ENCODE measurements around the gene VIT. TPM values are rescaled to one million over a fixed set of nuclear protein-coding genes. Genes with fewer than 3 reads are reported as not detected.

The VIT gene
- total RNA-seq, 2 experiments from 2014 or later: not detected

GRCh38 chr2:36727550-36727949 lies 31.0 kb downstream of the VIT start:
- Mint-ChIP-seq H3K27ac (no peak overlapping the region), H3K4me1 (ENCODE audit: low read depth) (no peaks in the 10 kb centered on the region), H3K4me3 (no peak overlapping the region), H3K36me3 (ENCODE audit: low read depth) (no peaks in the 10 kb centered on the region), H3K27me3 (ENCODE audit: low read depth) (no peaks in the 10 kb centered on the region), H3K9me3 (no peaks in the 10 kb centered on the region)
- intact Hi-C loops (cut with micrococcal nuclease): no loop called here
- CTCF ChIA-PET: no interaction called here
- DNase-seq: no peak

- intact Hi-C loops (cut with micrococcal nuclease): no loop called here
Observed at GRCh38 chr2:36729067-36729466, 32.6 kb downstream of the VIT start.

GRCh38 chr2:36731941-36732672 lies 35.6 kb downstream of the VIT start:
- Mint-ChIP-seq H3K4me1 (ENCODE audit: low read depth) (no peaks in the 10 kb centered on the region), H3K4me3 (no peak overlapping the region), H3K9me3 (no peaks in the 10 kb centered on the region), H3K27ac (no peak overlapping the region), H3K36me3 (ENCODE audit: low read depth) (no peaks in the 10 kb centered on the region), H3K27me3 (ENCODE audit: low read depth) (no peaks in the 10 kb centered on the region)
- intact Hi-C loops (cut with micrococcal nuclease): no loop called here
- DNase-seq: no peak
- CTCF ChIA-PET: no interaction called here

More at GRCh38 chr2:36729067-36729466, 32.6 kb downstream of the VIT start:
- CTCF ChIA-PET: no interaction called here
- no peak for DNase-seq
- no peaks in the 10 kb centered on the region for H3K9me3 Mint-ChIP-seq
- no peak overlapping the region for H3K4me3 Mint-ChIP-seq
- H3K36me3 Mint-ChIP-seq (ENCODE audit: low read depth): no peaks in the 10 kb centered on the region
- no peak overlapping the region for H3K27ac Mint-ChIP-seq
- H3K27me3 Mint-ChIP-seq (ENCODE audit: low read depth): no peaks in the 10 kb centered on the region
- H3K4me1 Mint-ChIP-seq (ENCODE audit: low read depth): no peaks in the 10 kb centered on the region

GRCh38 chr2:36732673-36733036 lies 36.1 kb downstream of the VIT start:
- Mint-ChIP-seq H3K27me3 (ENCODE audit: low read depth) (no peaks in the 10 kb centered on the region), H3K36me3 (ENCODE audit: low read depth) (no peaks in the 10 kb centered on the region), H3K4me1 (ENCODE audit: low read depth) (no peaks in the 10 kb centered on the region), H3K27ac (no peak overlapping the region), H3K4me3 (no peak overlapping the region), H3K9me3 (no peaks in the 10 kb centered on the region)
- intact Hi-C loops (cut with micrococcal nuclease): no loop called here
- CTCF ChIA-PET: no interaction called here
- no peak for DNase-seq

GRCh38 chr2:36733215-36733614 lies 36.7 kb downstream of the VIT start:
- Mint-ChIP-seq H3K36me3 (ENCODE audit: low read depth) (no peaks in the 10 kb centered on the region), H3K4me3 (no peak overlapping the region), H3K27me3 (ENCODE audit: low read depth) (no peaks in the 10 kb centered on the region)

GRCh38 chr2:36734304-36734703 lies 37.8 kb downstream of the VIT start:
- intact Hi-C loops (cut with micrococcal nuclease): no loop called here
- Mint-ChIP-seq H3K4me3 (no peak overlapping the region), H3K27ac (no peak overlapping the region), H3K27me3 (ENCODE audit: low read depth) (peaks cover 4% of the 10 kb centered on the region), H3K4me1 (ENCODE audit: low read depth) (no peaks in the 10 kb centered on the region), H3K36me3 (ENCODE audit: low read depth) (no peaks in the 10 kb centered on the region), H3K9me3 (no peaks in the 10 kb centered on the region)
- DNase-seq: no peak
- CTCF ChIA-PET: no interaction called here

More at GRCh38 chr2:36733215-36733614, 36.7 kb downstream of the VIT start:
- H3K4me1 Mint-ChIP-seq (ENCODE audit: low read depth): no peaks in the 10 kb centered on the region
- no peak for DNase-seq
- intact Hi-C loops (cut with micrococcal nuclease): no loop called here
- H3K9me3 Mint-ChIP-seq: no peaks in the 10 kb centered on the region
- CTCF ChIA-PET: no interaction called here
- no peak overlapping the region for H3K27ac Mint-ChIP-seq

- H3K27me3 Mint-ChIP-seq (ENCODE audit: low read depth): peaks cover 22% of the 10 kb centered on the region
- CTCF ChIA-PET: no interaction called here
- intact Hi-C loops (cut with micrococcal nuclease): no loop called here
- no peaks in the 10 kb centered on the region for H3K9me3 Mint-ChIP-seq
- no peak overlapping the region for H3K4me3 Mint-ChIP-seq
- no peaks in the 10 kb centered on the region for H3K36me3 Mint-ChIP-seq (ENCODE audit: low read depth)
- peaks cover 12% of the 10 kb centered on the region for H3K4me1 Mint-ChIP-seq (ENCODE audit: low read depth)
- H3K27ac Mint-ChIP-seq: no peak overlapping the region
- no peak for DNase-seq
Observed at GRCh38 chr2:36737131-36737750, 40.7 kb downstream of the VIT start.

- no peak overlapping the region for H3K4me3 Mint-ChIP-seq
- no peak overlapping the region for H3K27ac Mint-ChIP-seq
- H3K27me3 Mint-ChIP-seq (ENCODE audit: low read depth): peaks cover 39% of the 10 kb centered on the region
- CTCF ChIA-PET: no interaction called here
- no peaks in the 10 kb centered on the region for H3K36me3 Mint-ChIP-seq (ENCODE audit: low read depth)
- peaks cover 3% of the 10 kb centered on the region for H3K9me3 Mint-ChIP-seq
- no peak for DNase-seq
- intact Hi-C loops (cut with micrococcal nuclease): no loop called here
- peaks cover 12% of the 10 kb centered on the region for H3K4me1 Mint-ChIP-seq (ENCODE audit: low read depth)
Observed at GRCh38 chr2:36740061-36740460, 43.6 kb downstream of the VIT start.

- no peak overlapping the region for H3K27ac Mint-ChIP-seq
- H3K9me3 Mint-ChIP-seq: peaks cover 3% of the 10 kb centered on the region
- H3K36me3 Mint-ChIP-seq (ENCODE audit: low read depth): no peaks in the 10 kb centered on the region
- CTCF ChIA-PET: interaction anchor here (0.5 kb wide), 1 partner anchor 251 kb away, joined by 3 read pairs; no protein-coding TSS in a partner anchor
- peaks cover 39% of the 10 kb centered on the region for H3K27me3 Mint-ChIP-seq (ENCODE audit: low read depth)
- H3K4me1 Mint-ChIP-seq (ENCODE audit: low read depth): peaks cover 12% of the 10 kb centered on the region
- no peak overlapping the region for H3K4me3 Mint-ChIP-seq
- intact Hi-C loops (cut with micrococcal nuclease): no loop called here
- DNase-seq: no peak
Observed at GRCh38 chr2:36741188-36741837, 44.8 kb downstream of the VIT start.

- H3K27me3 Mint-ChIP-seq (ENCODE audit: low read depth): peaks cover 52% of the 10 kb centered on the region
- no peak overlapping the region for H3K4me3 Mint-ChIP-seq
- H3K27ac Mint-ChIP-seq: no peak overlapping the region
- intact Hi-C loops (cut with micrococcal nuclease): no loop called here
- H3K4me1 Mint-ChIP-seq (ENCODE audit: low read depth): peaks cover 12% of the 10 kb centered on the region
- no peak for DNase-seq
- no peaks in the 10 kb centered on the region for H3K36me3 Mint-ChIP-seq (ENCODE audit: low read depth)
- H3K9me3 Mint-ChIP-seq: peaks cover 3% of the 10 kb centered on the region
- CTCF ChIA-PET: no interaction called here
Observed at GRCh38 chr2:36743954-36744353, 47.4 kb downstream of the VIT start.

GRCh38 chr2:36748166-36748565 lies 51.7 kb downstream of the VIT start:
- Mint-ChIP-seq H3K4me3 (no peak overlapping the region), H3K4me1 (ENCODE audit: low read depth) (no peaks in the 10 kb centered on the region), H3K9me3 (peaks cover 3% of the 10 kb centered on the region), H3K27ac (no peak overlapping the region), H3K36me3 (ENCODE audit: low read depth) (no peaks in the 10 kb centered on the region), H3K27me3 (ENCODE audit: low read depth) (peaks cover 46% of the 10 kb centered on the region)
- intact Hi-C loops (cut with micrococcal nuclease): no loop called here
- CTCF ChIA-PET: no interaction called here
- DNase-seq: no peak

GRCh38 chr2:36750101-36750500 lies 53.6 kb downstream of the VIT start:
- Mint-ChIP-seq H3K27ac (no peak overlapping the region), H3K27me3 (ENCODE audit: low read depth) (peaks cover 41% of the 10 kb centered on the region), H3K9me3 (no peaks in the 10 kb centered on the region), H3K4me3 (no peak overlapping the region), H3K4me1 (ENCODE audit: low read depth) (no peaks in the 10 kb centered on the region), H3K36me3 (ENCODE audit: low read depth) (no peaks in the 10 kb centered on the region)
- no peak for DNase-seq
- intact Hi-C loops (cut with micrococcal nuclease): no loop called here
- CTCF ChIA-PET: no interaction called here

GRCh38 chr2:36753706-36754221 lies 57.3 kb downstream of the VIT start:
- intact Hi-C loops (cut with micrococcal nuclease): no loop called here
- Mint-ChIP-seq H3K27me3 (ENCODE audit: low read depth) (peaks cover 27% of the 10 kb centered on the region), H3K4me3 (no peak overlapping the region), H3K27ac (no peak overlapping the region), H3K36me3 (ENCODE audit: low read depth) (no peaks in the 10 kb centered on the region), H3K4me1 (ENCODE audit: low read depth) (no peaks in the 10 kb centered on the region), H3K9me3 (no peaks in the 10 kb centered on the region)
- CTCF ChIA-PET: interaction anchor here (1.2 kb wide), 1 partner anchor 17 kb away, joined by 4 read pairs; no protein-coding TSS in a partner anchor
- no peak for DNase-seq

Data from activated naive CD4-positive, alpha-beta T cell treated with anti-CD3 and anti-CD28 coated beads for 36 hours (primary cell).